A673 (cell line): ENCODE measurements around the gene BRAF. TPM values are rescaled to one million over a fixed set of nuclear protein-coding genes. Genes with fewer than 3 reads are reported as not detected.

ENCODE experiments used
- BruUV-seq: library from RNA; stranded (reverse); fragments of 400-500 nt; replicated peaks from 2 replicates; lab custom pipeline; 2021; lab: Mats Ljungman, UMichigan
- CTCF ChIA-PET: fragments of 300-600 bp; sonication (Branson Sonifier 250); formaldehyde crosslinking; loops from one replicate; lab custom pipeline; 2022; ENCODE audit warnings: antibody characterized with exemption; lab: Charles Lee
- POLR2A ChIA-PET: fragments of 300-600 bp; sonication (Branson Sonifier 250); formaldehyde crosslinking; loops from one replicate; lab custom pipeline; 2022; ENCODE audit warnings: antibody characterized with exemption; ENCODE audit not compliant: low non-redundant PET; lab: Charles Lee
- DNase-seq: peaks from one replicate; pipeline ENCODE4 v3.0.0-alpha.2; 2015; ENCODE audit warnings: low spot score
- H3K27ac ChIP-seq: fragments of 200-600 bp; sonication (generic); 2 replicates; pipeline ENCODE4 v1.5.1; 2016; ENCODE audit warnings: mixed run types, low read depth, mild to moderate bottlenecking, mixed read lengths, antibody characterized with exemption, low read length; ENCODE audit not compliant: poor library complexity, severe bottlenecking
- H3K27me3 ChIP-seq: fragments of 200-600 bp; sonication (generic); replicated peaks from 2 replicates; pipeline ENCODE4 v1.6.1; 2017; ENCODE audit warnings: mixed run types, low read depth, mild to moderate bottlenecking, mixed read lengths, antibody characterized with exemption, low read length; ENCODE audit not compliant: insufficient read depth, poor library complexity
- H3K36me3 ChIP-seq: fragments of 200-600 bp; sonication (generic); 2 replicates; pipeline ENCODE4 v1.6.1; 2016; ENCODE audit warnings: mixed run types, mild to moderate bottlenecking, mixed read lengths, antibody characterized with exemption, low read length; ENCODE audit not compliant: insufficient read depth, poor library complexity, severe bottlenecking
- H3K4me1 ChIP-seq: fragments of 200-600 bp; sonication (generic); 2 replicates; pipeline ENCODE4 v1.6.1; 2017; ENCODE audit warnings: mixed run types, mild to moderate bottlenecking, mixed read lengths, antibody characterized with exemption, low read length; ENCODE audit not compliant: insufficient read depth, poor library complexity, severe bottlenecking
- H3K4me3 ChIP-seq: fragments of 200-600 bp; sonication (generic); 2 replicates; pipeline ENCODE4 v1.5.1; 2016; ENCODE audit warnings: low read depth, mixed run types, mild to moderate bottlenecking, mixed read lengths, low read length; ENCODE audit not compliant: poor library complexity, severe bottlenecking
- H3K9me3 ChIP-seq: fragments of 200-600 bp; sonication (generic); 2 replicates; pipeline ENCODE4 v1.6.1; 2016; ENCODE audit warnings: mixed run types, low read depth, mild to moderate bottlenecking, mixed read lengths, antibody characterized with exemption, low read length; ENCODE audit not compliant: poor library complexity, severe bottlenecking
- CTCF ChIP-seq: fragments of 300-800, 200-600 bp; sonication (generic); conservative IDR thresholded peaks from 2 replicates; pipeline ENCODE4 v1.5.1; 2017; ENCODE audit warnings: low read depth, mild to moderate bottlenecking, antibody characterized with exemption, low read length, moderate library complexity, mixed read lengths
- EZH2 ChIP-seq: fragments of 200-600 bp; sonication (generic); IDR thresholded peaks from 2 replicates; pipeline ENCODE4 v1.6.1; 2017; ENCODE audit warnings: borderline replicate concordance, low read depth, mild to moderate bottlenecking, mixed read lengths, antibody characterized with exemption, low read length; ENCODE audit not compliant: poor library complexity, severe bottlenecking
- intact Hi-C: fragments of 100-400 bp; cut with micrococcal nuclease; formaldehyde crosslinking; loops from one replicate; pipeline ENCODE4 v1.10.0; 2022; ENCODE audit not compliant: unreplicated experiment
- total RNA-seq: library from RNA; stranded (reverse); gene quantifications from 2 replicates; pipeline ENCODE4 v1.2.3, GENCODE V29; 2021

BRAF gene
- total RNA-seq, 1 experiment from 2014 or later: 31.8 TPM

GRCh38 chr7:140774371-140774770 is 150.4 kb downstream of the BRAF start:
- Histone ChIP-seq H3K36me3 (peaks cover 11% of the 10 kb centered on the region), H3K27me3 (no peaks in the 10 kb centered on the region), H3K4me1 (no peaks in the 10 kb centered on the region), H3K9me3 (no peaks in the 10 kb centered on the region), H3K27ac (no peak overlapping the region), H3K4me3 (no peak overlapping the region)
- no peak for TF ChIP-seq EZH2
- TF ChIP-seq CTCF: no peak
- no TSS peak for BruUV-seq
- DNase-seq: no peak
- ChIA-PET POLR2A (no interaction called here), CTCF (no interaction called here)
- intact Hi-C loops: no loop called here

GRCh38 chr7:140773104-140773503 is 151.6 kb downstream of the BRAF start:
- POLR2A ChIA-PET: no interaction called here
- Histone ChIP-seq H3K9me3 (no peaks in the 10 kb centered on the region), H3K4me1 (no peaks in the 10 kb centered on the region), H3K27me3 (no peaks in the 10 kb centered on the region), H3K4me3 (no peak overlapping the region), H3K36me3 (peaks cover 11% of the 10 kb centered on the region), H3K27ac (no peak overlapping the region)
- CTCF ChIA-PET: no interaction called here
- TF ChIP-seq CTCF (no peak), EZH2 (no peak)
- BruUV-seq: no TSS peak
- intact Hi-C loops: no loop called here
- DNase-seq: no peak

- intact Hi-C loops: no loop called here
- H3K4me1 ChIP-seq: no peaks in the 10 kb centered on the region
- H3K4me3 ChIP-seq: no peak overlapping the region
- ChIA-PET POLR2A (no interaction called here), CTCF (no interaction called here)
- H3K36me3 ChIP-seq: peaks cover 11% of the 10 kb centered on the region
- H3K27me3 ChIP-seq: no peaks in the 10 kb centered on the region
- BruUV-seq: no TSS peak
- H3K9me3 ChIP-seq: no peaks in the 10 kb centered on the region
- DNase-seq: no peak
- TF ChIP-seq CTCF (no peak), EZH2 (no peak)
- no peak overlapping the region for H3K27ac ChIP-seq
These were observed 152.9 kb downstream of the BRAF start for GRCh38 chr7:140771826-140772225.
